ENCODE results near the gene MYADM.
A peak's percentile ranks its signal among the peaks of the same experiment; 100 is the strongest.

MYADM gene

DNA sequence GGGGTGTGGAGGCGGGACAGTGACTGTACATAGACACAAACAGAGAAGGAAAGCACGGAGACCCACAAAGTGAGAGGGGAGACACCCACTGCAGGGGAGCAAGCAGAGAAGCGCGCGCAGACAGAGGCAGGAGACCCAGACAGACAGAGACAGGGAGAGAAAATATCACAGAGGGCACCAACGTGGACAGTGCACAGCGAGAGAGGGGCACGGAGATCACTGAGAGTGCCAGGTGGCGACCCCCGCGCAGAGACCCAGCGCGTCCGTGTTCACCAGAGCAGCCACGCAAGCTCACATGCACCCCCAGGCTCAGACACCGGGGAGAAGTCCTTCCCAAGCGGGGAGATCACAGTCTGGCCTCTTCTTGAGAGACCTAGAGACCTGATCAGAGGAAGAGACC is 40.0 kb downstream of the MYADM start:
- TF ChIP-seq, protein P1, sequence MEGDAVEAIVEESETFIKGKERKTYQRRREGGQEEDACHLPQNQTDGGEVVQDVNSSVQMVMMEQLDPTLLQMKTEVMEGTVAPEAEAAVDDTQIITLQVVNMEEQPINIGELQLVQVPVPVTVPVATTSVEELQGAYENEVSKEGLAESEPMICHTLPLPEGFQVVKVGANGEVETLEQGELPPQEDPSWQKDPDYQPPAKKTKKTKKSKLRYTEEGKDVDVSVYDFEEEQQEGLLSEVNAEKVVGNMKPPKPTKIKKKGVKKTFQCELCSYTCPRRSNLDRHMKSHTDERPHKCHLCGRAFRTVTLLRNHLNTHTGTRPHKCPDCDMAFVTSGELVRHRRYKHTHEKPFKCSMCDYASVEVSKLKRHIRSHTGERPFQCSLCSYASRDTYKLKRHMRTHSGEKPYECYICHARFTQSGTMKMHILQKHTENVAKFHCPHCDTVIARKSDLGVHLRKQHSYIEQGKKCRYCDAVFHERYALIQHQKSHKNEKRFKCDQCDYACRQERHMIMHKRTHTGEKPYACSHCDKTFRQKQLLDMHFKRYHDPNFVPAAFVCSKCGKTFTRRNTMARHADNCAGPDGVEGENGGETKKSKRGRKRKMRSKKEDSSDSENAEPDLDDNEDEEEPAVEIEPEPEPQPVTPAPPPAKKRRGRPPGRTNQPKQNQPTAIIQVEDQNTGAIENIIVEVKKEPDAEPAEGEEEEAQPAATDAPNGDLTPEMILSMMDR (IDR thresholded peaks at IDR 0.05; ENCODE audit: low read depth, low read length, missing control alignments), result no peak

DNA sequence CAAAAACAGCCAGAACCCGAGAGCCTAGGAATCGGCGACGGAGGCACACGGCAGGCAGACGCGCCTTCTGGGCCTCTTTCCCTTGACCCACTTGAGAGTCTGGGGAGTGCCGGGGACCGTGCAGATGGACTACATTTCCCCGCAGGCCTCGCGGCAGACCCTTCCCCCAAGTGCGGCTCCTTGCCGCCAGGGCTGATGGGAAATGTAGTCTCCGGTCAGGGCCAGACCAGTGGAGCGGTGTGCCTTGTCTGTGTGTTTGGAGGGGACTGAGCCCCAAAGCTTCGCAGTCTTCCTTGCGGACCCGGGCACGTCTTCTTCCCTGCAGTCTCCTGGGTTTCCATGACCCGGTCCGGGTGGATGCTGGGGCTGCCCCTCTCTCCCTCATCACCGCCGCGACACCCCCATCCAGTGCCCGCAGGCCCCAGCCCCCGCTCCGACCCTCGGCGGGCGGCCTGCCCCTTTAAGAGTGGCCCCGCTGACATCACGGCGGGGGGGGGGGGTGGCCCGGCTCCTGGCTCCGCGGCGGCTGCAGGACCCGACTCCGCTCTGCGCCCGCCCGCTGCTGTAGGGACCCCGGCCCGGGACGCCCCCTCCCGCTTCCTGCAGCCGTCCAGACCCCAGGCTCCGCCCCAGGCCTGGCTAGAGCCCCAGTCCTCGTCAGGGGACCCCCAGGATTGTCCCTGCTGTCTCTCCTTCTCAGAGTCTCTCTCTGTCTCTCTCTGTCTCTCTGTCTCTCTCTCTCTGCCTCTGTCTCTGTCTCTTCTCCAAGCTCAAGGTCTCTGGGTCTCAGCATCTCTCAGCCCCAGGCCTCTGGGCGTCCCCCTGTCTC is 40.6 kb downstream of the MYADM start:
- DNase-seq (ENCODE audit: extremely low read depth, low read depth), result no peak
- TF ChIP-seq, protein P1 (IDR thresholded peaks at IDR 0.05; ENCODE audit: low read depth, low read length, missing control alignments), result no peak
- no peak overlapping the region for H3K4me3 ChIP-seq (replicated peaks; ENCODE audit: low read depth, low read length)

More for the DNA sequence above, 40.0 kb downstream of the MYADM start:
- no peak overlapping the region for H3K4me3 ChIP-seq (replicated peaks; ENCODE audit: low read depth, low read length)
- DNase-seq (ENCODE audit: extremely low read depth, low read depth), result no peak

DNA sequence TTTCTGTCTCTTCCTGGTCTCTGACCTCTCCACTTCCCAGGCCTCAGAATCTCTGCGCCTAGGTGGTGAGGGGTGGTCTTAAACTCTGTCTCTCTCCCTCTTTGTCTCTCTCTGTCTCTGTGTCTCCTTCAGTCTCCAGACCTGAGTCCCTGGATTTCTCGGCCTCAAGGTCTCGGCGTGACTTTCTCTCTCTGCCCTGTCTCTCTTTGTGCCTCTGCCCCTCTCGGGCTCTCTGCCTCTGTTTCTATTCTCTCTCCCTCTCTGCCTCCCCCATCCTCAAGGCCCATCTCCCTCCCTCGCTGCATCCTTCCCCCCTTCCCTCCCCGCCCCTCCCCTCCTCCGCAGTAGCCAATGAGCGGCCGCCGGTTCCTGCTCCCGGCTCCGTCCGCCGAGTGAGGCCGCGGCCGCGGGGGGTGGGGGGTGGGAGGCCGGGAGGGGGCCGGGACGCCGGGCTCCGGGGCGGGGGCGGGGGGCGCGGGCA is 41.3 kb downstream of the MYADM start, which contains the start of gene CACNG7:
Gene CACNG7 (plus strand): TSS at position 344 of the 481 bp plus-strand sequence. CDS start 3,554 bp downstream, outside the sequence.
- TF ChIP-seq, protein P1 (IDR thresholded peaks at IDR 0.05; ENCODE audit: low read depth, low read length, missing control alignments), result no peak
- DNase-seq (ENCODE audit: extremely low read depth, low read depth), result no peak
- no peak within 1 kb of the TSS for H3K4me3 ChIP-seq (replicated peaks; ENCODE audit: low read depth, low read length)

DNA sequence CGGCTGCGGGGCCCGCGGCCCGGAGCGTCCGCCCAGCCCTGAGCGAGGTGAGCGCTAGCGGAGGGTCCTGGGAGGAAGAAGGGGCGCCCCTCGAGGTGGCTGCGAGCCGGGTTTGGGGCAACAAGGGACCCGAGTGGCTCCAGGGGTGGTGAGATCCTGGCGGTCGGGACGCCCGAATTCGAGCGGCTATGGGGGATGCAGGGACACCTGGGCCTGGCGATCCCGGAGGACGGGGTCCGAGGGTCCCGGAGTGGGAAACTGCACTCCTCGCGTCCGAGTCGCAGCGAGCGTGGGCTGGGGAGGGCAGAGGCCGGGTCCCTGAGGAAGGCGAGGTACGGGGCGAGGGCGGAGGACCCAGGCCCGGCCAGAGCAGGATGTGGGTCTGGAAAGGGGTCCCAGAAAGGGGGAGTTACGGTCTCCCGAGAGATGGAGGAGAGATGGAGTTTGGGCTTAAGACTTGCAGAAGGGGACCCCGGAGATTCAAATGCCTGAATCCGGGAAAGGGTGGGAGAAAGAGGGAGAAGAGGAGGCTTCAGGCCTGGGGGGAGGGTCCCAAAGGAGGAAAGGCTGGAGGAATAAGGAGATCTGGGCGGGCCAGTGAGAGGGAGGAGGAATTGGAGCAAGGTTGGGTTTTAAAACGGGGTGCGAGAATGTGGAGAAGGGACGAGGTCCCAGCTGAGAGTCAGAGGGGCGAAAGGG is 41.9 kb downstream of the MYADM start:
- H3K4me3 ChIP-seq (replicated peaks; ENCODE audit: low read depth, low read length), result no peak overlapping the region
- no peak for DNase-seq (ENCODE audit: extremely low read depth, low read depth)
- TF ChIP-seq, protein P1 (IDR thresholded peaks at IDR 0.05; ENCODE audit: low read depth, low read length, missing control alignments), result no peak

DNA sequence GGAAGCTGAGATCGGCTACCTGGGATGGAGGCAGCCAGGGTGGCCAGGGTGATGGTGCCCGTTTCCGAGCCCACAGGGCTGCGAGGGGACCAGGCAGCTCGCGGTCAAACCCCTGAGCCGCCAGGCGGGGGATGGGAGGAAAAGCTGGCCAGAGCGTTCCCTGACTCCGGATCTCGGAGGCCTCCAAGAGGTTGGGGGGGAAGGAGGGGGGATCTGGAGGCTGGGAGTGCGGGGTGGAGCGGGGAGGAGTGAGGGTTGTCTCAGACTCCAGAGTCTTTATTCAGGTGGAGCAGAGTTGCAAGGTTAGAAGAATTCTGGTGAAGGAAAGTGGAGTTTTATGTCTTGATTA is 42.5 kb downstream of the MYADM start:
- no peak overlapping the region for H3K4me3 ChIP-seq (replicated peaks; ENCODE audit: low read depth, low read length)
- DNase-seq (ENCODE audit: extremely low read depth, low read depth), result no peak
- TF ChIP-seq, protein P1 (IDR thresholded peaks at IDR 0.05; ENCODE audit: low read depth, low read length, missing control alignments), result no peak

DNA sequence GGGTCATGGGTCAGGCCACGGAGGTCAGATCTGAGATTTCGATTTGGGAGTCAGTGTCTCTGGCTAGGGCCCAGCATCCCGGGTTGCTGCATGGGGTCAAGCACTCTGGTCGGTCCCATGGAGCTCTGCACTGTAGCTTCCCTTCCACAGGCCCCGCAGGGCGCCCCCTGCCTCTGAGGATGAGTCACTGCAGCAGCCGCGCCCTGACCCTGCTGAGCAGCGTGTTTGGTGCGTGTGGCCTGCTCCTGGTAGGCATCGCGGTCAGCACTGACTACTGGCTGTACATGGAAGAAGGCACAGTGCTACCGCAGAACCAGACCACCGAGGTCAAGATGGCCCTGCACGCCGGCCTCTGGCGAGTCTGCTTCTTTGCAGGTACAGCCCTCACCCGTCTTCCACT is 45.0 kb downstream of the MYADM start:
- TF ChIP-seq, protein P1 (IDR thresholded peaks at IDR 0.05; ENCODE audit: low read depth, low read length, missing control alignments), result peak; percentile 37
- H3K4me3 ChIP-seq (replicated peaks; ENCODE audit: low read depth, low read length), result no peak overlapping the region
- no peak for DNase-seq (ENCODE audit: extremely low read depth, low read depth)

All from HFF-Myc (cell line).